Hair follicle dermal papilla cell (primary cell): ENCODE results near the gene AP3M1. TPM values are rescaled to one million over a fixed set of nuclear protein-coding genes. Genes with fewer than 3 reads are reported as not detected.

ENCODE experiments used
- total RNA-seq: library from RNA; depleted of rRNA; stranded (reverse); fragments of >200 nt; gene quantifications from 2 replicates; pipeline ENCODE4 v1.2.3, GENCODE V29; 2012

The AP3M1 gene, protein sequence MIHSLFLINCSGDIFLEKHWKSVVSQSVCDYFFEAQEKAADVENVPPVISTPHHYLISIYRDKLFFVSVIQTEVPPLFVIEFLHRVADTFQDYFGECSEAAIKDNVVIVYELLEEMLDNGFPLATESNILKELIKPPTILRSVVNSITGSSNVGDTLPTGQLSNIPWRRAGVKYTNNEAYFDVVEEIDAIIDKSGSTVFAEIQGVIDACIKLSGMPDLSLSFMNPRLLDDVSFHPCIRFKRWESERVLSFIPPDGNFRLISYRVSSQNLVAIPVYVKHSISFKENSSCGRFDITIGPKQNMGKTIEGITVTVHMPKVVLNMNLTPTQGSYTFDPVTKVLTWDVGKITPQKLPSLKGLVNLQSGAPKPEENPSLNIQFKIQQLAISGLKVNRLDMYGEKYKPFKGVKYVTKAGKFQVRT
- total RNA-seq = 45.4 and 48.8 TPM in 2 replicates

DNA sequence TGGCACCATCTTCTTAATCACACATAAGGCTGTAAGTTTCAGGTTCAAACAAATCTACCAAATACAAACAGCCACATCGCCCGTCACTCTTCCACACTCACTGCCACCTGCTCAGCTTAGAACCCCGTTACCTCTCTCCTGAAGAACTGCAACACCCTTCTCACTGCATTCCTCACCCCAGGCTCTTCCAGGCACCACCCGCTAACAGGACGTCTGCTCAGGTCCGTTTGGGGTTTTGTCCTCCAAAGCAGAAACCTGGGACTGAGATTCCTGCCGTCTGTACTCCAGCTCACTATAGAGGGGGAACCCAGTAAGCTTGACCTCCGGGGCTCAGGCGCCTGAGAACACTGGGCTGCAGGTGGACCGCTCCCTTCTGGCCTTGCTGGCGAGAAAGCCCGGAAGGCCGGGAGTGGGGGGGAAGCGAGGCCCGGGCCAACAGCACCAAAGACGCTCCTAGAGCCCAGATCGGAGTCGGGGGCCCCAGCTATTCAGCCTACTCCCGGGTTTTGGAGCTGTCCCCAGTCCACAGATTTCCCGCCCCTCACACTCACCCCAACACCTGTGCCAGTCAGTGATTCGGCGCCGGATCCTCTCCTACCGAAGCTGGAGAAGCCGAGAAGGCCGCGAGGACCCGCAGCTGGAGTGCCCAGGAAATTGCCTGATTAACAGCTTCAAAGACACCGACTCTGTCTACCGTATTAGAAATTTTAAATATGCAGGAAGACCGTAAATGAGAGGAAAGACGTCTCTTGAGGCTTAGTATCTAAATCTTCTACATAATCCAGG lies at the start of gene AP3M1:
Gene AP3M1, minus strand, starts transcription at position 625 of the 786 bp plus-strand sequence. CDS start 12,449 bp downstream, outside the sequence.

DNA sequence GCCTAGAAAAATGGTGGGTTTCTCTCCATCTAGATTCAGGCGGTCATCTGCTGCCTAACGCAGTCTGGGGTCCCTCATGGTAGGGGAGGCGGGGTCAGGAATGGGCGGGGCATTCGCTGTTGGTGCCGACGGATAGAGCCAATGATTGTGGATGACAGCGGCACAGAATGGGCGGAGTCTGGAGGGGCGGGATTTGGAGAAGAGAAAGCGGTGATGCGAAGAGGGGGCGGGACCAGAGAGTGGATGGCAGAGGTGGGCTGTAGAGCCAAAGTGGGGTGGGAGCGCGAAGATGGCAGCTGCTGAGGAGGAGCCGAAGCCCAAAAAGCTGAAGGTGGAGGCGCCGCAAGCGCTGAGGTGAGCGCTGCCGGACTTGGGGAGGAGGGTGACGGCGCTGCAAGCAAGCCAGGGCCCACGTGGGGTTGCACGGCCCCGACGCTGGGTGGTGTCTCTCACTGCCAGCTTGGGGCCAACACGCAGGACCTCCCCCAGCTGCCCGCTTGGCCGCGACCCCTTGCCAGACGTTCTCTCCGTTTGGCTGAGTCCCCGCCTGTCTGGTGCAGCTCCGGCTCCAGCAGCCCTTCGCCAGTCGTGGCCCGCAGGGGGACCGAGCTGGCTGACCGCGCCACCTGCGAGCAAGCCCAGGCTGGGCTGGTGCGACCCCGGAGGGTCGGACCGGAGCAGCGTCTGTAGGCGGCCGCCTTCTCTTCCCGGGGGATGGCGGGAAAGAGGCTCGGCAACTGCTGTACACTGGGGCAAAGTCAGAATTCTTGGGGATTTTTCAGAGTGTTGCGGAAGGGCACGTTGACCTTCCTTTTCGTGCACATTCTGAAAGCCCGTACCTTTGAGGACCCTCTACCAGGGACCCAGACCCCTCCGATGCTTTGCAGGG lies 606 bp upstream of the AP3M1 start, which contains the start of gene ADK:
Gene ADK, plus strand, starts transcription at position 232 of the 889 bp plus-strand sequence. Its CDS starts 58 bp downstream, at position 290.

Other genes starting within 250 kb of the AP3M1 start
- gene PLAU, start 239.7 kb downstream of the AP3M1 start, total RNA-seq = 99.5 and 123 TPM in 2 replicates
- 485 and 577 TPM in 2 replicates for gene VCL, start 152.7 kb downstream of the AP3M1 start, total RNA-seq
- 57.4 and 62.5 TPM in 2 replicates for gene ADK, start 393 bp upstream of the AP3M1 start, total RNA-seq